ENCODE data around the gene UMOD. TPM values are rescaled to one million over a fixed set of nuclear protein-coding genes. Genes with fewer than 3 reads are reported as not detected.

Gene UMOD
- total RNA-seq, 1 donor from 2014 or later, result not detected

DNA sequence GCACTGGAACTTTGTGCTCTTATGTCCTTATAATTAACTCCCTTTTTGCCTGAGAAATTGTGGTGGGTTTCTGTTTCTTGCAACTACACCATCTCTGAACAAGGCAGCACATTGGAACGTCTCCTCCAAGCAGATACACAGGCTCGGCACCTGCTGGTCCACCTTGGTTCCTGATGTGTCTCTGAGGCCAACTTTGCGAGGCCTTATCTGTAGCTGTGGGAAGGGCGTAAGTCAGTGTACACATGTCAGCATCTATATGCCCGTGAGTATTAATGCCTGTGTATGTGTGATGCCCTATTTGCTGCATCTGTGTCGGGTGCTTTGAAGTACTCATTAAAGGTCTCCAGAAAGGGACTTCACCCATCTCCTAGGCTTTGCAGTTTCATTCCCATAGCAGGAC, 42.7 kb downstream of the UMOD start:
- Mint-ChIP-seq H3K27ac (ENCODE audit: unreplicated experiment) (no peak overlapping the region), H3K36me3 (ENCODE audit: low read depth) (no peaks in the 10 kb centered on the region), H3K27me3 (ENCODE audit: low read depth) (peaks cover 7% of the 10 kb centered on the region), H3K4me3 (ENCODE audit: unreplicated experiment) (no peak overlapping the region), H3K9me3 (ENCODE audit: low read depth) (no peaks in the 10 kb centered on the region), H3K4me1 (ENCODE audit: low read depth) (no peaks in the 10 kb centered on the region)
- TF ChIP-seq, protein P1, sequence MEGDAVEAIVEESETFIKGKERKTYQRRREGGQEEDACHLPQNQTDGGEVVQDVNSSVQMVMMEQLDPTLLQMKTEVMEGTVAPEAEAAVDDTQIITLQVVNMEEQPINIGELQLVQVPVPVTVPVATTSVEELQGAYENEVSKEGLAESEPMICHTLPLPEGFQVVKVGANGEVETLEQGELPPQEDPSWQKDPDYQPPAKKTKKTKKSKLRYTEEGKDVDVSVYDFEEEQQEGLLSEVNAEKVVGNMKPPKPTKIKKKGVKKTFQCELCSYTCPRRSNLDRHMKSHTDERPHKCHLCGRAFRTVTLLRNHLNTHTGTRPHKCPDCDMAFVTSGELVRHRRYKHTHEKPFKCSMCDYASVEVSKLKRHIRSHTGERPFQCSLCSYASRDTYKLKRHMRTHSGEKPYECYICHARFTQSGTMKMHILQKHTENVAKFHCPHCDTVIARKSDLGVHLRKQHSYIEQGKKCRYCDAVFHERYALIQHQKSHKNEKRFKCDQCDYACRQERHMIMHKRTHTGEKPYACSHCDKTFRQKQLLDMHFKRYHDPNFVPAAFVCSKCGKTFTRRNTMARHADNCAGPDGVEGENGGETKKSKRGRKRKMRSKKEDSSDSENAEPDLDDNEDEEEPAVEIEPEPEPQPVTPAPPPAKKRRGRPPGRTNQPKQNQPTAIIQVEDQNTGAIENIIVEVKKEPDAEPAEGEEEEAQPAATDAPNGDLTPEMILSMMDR (IDR thresholded peaks at IDR 0.05), result no peak
- no peak for DNase-seq (ENCODE audit: low spot score)

DNA sequence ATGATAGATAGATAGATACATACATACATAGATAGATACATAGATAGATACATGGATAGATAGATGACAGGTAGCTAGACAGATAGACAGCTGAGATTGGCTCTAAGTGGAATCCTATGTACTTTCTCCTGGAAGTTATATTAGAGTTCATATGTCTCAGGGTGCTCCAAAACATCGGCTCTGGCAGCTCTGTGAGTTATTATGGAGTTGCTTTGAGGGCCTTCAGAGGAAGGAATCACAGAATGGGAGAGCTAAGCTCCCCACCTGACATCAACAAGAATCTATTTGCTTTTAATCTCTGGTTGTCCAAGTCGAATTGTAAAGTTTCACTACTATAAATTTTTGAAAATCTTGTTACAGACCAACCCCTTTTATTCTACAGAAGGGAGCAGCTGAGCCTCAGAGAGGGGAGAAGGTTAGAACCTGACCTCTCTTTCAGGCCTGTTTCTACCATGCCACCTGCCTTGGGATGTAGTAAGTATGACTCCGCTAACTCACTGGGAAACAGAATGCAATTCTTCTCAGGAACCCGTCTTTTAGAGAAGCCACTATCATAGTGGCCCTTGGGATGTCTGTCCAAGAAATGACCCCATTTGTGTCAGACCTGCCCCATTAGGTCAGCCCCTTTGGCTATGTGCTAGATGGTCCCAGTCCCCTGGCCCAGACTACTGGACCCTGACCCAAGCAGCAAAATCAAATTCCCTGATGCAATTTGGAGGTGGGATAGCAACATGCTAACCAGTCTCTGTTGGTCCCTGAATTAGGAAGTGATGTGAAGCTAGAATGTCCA, 43.5 kb downstream of the UMOD start:
- no peaks in the 10 kb centered on the region for H3K4me1 Mint-ChIP-seq (ENCODE audit: low read depth)
- peaks cover 7% of the 10 kb centered on the region for H3K27me3 Mint-ChIP-seq (ENCODE audit: low read depth)
- no peaks in the 10 kb centered on the region for H3K36me3 Mint-ChIP-seq (ENCODE audit: low read depth)
- TF ChIP-seq, protein P1 (IDR thresholded peaks at IDR 0.05), result no peak
- DNase-seq (ENCODE audit: low spot score), result no peak
- no peak overlapping the region for H3K27ac Mint-ChIP-seq (ENCODE audit: unreplicated experiment)
- H3K4me3 Mint-ChIP-seq (ENCODE audit: unreplicated experiment), result no peak overlapping the region
- H3K9me3 Mint-ChIP-seq (ENCODE audit: low read depth), result no peaks in the 10 kb centered on the region

DNA sequence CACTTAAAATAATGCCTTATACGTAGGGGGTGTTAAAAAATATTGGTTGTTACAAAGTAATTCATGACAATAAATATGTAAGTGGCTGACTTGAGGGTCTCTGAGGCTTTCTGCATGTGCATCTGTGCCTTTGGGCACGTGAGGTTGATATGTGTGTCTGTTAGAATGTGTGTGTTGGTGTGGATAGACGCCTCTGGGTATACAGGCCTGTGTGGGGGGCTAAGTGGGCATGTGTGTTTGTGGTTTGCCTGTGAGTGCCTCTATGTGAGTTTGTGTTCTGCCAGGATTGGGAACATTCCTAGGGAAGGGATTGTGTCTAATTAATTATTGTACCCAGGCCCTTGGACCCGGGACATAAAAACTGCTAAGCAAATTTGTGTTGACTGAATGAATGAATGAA, 44.2 kb downstream of the UMOD start:
- H3K27ac Mint-ChIP-seq (ENCODE audit: unreplicated experiment), result no peak overlapping the region

DNA sequence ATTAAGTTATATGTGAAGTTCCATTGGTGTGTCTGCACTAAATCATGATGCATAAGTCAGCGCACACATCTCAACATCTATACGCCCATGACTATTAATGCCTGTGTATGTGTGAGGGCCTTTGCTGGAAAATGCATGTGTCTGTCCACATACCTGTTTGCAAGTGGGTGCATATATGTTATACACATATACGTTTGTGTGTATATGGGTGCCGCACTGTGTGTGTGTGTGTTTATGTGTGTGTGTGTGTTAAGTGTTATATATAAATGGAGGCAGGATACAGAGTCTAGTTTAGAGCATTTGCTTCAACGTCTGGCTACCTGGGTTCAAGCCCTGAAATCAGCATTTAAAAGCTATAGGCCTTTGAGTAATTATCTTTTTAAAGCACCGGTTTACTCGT, 44.7 kb downstream of the UMOD start:
- Mint-ChIP-seq H3K9me3 (ENCODE audit: low read depth) (no peaks in the 10 kb centered on the region), H3K36me3 (ENCODE audit: low read depth) (no peaks in the 10 kb centered on the region), H3K27ac (ENCODE audit: unreplicated experiment) (no peak overlapping the region), H3K4me3 (ENCODE audit: unreplicated experiment) (no peak overlapping the region), H3K4me1 (ENCODE audit: low read depth) (no peaks in the 10 kb centered on the region), H3K27me3 (ENCODE audit: low read depth) (peaks cover 12% of the 10 kb centered on the region)
- no peak for DNase-seq (ENCODE audit: low spot score)
- TF ChIP-seq, protein P1 (IDR thresholded peaks at IDR 0.05), result no peak

More for the DNA sequence above, 44.2 kb downstream of the UMOD start:
- Mint-ChIP-seq H3K27me3 (ENCODE audit: low read depth) (peaks cover 9% of the 10 kb centered on the region), H3K4me1 (ENCODE audit: low read depth) (no peaks in the 10 kb centered on the region), H3K36me3 (ENCODE audit: low read depth) (no peaks in the 10 kb centered on the region), H3K4me3 (ENCODE audit: unreplicated experiment) (no peak overlapping the region), H3K9me3 (ENCODE audit: low read depth) (no peaks in the 10 kb centered on the region)
- DNase-seq (ENCODE audit: low spot score), result no peak
- TF ChIP-seq, protein P1 (IDR thresholded peaks at IDR 0.05), result no peak

DNA sequence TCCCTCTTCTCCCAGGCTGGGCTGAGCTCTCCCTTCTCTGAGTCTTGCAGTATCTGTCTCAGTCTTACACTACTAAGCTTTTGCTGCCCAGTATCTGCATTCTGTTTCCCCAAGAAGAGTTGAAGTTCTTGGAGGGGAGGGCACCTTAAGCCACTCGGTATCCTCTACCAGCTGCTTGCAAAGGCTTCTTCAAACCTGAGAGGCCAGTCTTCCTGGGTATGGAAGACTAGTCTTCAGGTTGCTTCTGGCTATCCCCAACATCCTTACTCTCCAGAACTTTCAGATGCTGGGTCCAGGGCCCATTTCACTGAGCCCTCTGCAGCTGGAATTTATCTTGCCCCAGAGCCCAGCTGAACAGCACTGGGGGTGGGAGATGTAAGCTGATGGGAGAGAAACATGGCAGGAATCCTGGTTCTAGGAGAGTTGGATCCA, 45.3 kb downstream of the UMOD start:
- TF ChIP-seq, protein P1 (IDR thresholded peaks at IDR 0.05), result no peak
- no peak overlapping the region for H3K4me3 Mint-ChIP-seq (ENCODE audit: unreplicated experiment)
- H3K27ac Mint-ChIP-seq (ENCODE audit: unreplicated experiment), result no peak overlapping the region
- no peaks in the 10 kb centered on the region for H3K4me1 Mint-ChIP-seq (ENCODE audit: low read depth)
- H3K27me3 Mint-ChIP-seq (ENCODE audit: low read depth), result peaks cover 12% of the 10 kb centered on the region
- H3K9me3 Mint-ChIP-seq (ENCODE audit: low read depth), result no peaks in the 10 kb centered on the region
- H3K36me3 Mint-ChIP-seq (ENCODE audit: low read depth), result no peaks in the 10 kb centered on the region
- no peak for DNase-seq (ENCODE audit: low spot score)
